ENCODE results near the gene FBXL17.
A peak's percentile ranks its signal among the peaks of the same experiment; 100 is the strongest.

Gene FBXL17

DNA sequence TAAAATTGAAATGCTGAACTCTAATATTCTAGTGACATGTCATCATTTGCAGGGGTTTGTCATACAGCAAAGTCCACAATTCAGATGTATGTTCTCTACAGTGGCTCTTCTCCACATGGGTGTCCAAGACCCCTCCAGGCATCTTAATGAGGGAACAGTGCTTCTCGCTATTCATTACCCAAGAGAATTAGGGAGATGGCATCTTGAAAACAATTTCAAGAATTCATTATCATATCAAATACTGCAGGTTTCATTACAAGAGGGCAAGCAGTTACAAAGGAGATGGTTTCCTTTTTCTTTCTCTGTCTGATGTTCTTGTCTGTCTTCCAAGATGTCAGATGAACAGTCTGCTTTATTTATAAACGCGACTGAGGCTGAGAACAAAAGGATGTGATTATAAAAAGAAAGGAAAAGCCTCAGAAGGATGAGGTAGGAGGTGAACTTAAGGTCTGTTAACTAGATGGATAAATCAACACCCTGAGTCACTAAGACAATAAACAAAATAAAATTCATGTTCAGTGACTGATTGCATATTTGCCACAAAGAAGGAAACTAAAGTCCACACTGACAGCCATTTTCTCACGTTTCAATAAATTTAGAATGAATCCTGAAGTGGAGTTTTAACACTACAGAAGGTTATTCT lies 384.4 kb downstream of the FBXL17 start:
- no peak for DNase-seq

DNA sequence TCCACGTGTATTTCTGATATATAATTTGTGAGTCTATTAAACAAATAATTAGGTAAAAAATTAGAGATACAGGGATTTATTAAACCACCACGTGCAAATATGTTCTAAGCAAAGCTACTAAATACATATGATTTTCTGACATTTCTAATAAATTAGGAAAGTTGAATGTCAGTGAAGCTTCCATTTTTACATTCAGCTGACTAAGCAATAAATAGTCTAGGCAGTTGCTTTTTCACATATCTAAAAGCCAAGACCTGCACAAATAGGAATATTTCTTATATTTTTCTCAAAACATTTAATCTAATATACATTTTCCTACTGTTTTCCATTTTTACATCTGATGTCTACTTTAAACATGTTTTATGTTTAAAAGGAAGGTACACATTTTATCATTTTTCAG lies 388.6 kb downstream of the FBXL17 start:
- DNase-seq, result no peak

DNA sequence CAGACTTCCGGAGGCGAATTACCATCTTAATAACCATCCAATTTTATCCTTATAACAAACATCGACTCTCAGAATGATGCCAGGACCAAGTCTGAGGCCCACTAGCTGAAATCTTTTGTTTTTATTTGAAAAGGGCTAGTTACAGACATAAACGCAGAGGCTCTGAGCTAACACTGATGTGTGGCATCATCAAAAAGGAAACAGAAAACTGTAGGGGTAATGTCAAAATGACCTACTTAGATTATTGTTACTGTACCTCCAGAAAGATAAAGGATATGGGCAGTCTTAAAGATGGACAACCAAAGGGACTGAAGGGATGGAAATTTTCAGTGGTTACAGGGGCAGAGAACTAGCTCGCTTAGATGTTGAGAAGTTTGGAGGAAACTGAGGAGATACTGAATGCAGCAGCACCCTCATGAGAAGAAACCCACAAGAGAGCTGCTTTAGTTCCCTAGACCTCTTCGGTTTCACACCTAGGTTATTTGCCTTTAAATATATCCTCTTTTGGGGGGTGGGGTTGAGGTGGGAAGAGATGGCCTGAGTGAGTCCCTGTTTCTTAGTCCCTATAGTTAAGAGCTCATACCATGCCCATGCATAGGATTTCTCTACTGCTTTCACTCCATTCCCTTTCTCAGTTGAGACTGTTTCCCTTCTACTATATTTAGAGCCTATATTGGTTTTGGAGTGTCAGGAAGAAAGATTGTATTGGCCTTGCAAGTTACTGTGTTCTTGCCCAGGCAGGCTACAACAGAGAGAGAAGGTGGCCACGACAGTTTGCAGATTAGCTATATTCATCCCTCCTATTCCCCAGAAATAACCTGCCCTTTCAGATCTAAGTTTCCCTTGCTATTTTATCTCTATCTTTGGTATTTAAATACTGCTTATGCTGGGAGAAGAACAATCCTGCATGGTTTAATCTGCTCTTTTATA lies 390.8 kb downstream of the FBXL17 start:
- DNase-seq, result no peak

DNA sequence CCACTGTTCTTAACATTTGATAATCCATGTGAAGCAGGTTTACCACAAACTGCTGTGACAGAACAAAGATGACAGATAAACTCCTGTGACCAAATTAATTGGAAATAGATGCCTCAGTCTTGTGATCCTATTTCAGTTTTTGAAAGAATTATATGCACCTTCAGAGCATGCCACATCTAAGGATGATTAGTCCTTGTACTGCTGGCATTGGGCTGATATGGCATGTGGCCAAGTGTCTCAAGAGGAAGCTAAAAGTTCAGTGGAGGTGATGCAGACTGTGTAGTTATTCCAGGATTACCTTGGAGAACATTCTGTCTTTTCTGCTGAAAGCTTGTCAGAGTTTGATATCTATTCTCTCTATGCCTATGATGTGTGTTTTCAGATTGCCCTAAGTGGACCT lies 396.8 kb downstream of the FBXL17 start:
- no peak for DNase-seq

DNA sequence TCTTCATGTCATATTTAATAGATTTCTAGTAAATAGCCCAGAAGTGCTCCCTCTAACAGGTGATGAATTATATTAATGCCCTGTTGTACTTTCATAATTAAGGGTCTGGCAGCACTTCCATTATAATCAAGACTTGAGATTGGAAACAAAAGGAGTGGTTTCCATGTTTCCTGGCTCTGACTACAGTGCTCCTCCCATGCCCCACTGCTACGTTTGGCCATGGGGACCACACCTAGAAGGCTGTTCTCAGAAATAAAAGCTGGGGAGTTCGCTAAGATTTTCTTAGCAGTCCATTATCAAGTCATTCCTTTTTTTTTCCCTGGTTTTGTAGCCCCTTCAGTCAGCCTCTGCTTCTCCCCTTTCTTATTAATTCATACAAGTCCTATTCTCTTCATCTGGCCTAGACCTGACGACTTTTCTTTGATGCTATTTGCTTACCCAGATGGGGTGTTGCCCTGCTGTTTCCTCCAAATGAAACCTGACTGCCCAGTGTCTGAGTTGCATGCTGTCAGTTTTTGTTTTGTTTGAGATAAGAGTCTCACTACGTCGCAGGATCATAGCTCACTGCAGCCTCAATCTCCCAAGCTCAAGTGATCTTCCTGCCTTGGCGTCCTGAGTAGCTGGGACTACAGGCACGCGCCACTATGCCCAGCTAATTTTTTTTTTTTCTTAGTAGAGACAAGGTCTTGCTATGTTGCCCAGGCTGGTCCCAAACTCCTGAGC lies 399.0 kb downstream of the FBXL17 start:
- no peak for DNase-seq

DNA sequence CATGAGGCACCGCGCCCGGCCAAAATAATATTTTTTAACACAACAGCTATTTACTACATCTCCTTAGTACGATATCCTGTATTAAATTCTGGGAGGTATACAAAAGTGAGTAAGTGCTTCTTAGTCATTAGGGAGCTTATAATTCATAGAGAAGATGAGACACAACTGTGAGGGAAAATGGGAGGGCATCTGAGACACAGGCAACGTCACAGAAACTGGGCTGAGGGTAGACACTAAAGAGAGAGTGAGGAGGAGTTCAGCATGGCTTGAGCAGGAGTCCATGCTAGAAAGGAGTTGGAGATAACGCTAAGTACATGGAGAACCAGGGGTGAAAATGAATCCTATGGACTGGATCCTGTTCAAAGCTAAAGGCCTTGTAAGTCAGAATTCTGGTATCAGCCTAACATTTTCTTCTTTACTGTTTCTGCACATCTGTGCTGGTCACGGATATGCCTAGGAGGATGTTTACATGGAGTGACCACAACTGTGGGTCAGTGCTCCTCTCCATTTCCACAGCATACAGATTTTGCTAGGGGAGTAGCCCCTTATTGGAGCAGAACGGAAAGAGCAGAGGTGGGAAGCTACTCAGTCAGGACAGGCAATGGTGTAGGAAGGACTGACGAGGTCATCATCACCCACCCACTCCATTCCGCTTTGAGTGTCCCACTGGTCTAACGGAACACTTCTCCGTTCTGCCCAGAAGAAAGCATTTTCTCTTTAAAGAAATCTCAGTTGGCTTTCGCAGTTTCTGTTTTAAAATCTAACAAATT lies 400.8 kb downstream of the FBXL17 start:
- peak; percentile 26 for DNase-seq

DNA sequence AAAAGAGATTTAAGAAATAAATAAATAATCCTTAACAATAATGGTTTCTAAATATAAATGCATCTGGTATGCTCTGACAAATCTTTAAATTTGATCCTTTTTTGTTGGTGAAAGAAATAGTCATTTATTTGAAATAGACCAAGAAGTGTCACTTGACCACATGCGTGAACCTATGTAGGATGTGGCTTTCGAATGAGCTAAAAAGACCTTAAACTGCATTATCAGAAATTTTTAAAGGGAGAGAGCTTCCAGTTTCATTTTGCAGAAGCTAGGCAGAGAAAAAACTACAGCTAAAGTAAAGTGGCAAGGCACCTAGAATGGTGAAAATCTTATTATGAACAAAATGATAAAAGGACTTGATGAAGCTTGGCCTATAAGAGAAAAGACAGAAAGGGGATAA lies 402.0 kb downstream of the FBXL17 start:
- no peak for DNase-seq

DNA sequence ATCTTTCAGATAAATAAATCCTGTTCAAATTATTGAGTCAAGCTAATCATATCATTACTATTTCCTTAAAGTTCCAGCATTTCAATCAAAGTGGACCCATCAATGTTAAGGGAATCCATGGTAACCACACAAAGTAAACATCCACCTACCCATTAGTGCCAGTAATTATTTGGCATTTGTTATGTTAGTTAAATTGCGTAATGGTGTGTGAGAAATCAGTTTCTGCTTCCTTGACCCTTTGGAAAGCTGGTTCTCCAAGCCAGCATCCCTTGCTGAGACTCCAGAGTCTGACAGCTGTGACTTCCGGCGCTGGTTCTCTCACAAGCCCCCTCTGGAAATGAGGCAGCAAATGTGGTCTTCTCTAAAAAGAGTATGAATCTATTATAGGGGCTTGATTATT lies 402.6 kb downstream of the FBXL17 start:
- DNase-seq, result no peak

DNA sequence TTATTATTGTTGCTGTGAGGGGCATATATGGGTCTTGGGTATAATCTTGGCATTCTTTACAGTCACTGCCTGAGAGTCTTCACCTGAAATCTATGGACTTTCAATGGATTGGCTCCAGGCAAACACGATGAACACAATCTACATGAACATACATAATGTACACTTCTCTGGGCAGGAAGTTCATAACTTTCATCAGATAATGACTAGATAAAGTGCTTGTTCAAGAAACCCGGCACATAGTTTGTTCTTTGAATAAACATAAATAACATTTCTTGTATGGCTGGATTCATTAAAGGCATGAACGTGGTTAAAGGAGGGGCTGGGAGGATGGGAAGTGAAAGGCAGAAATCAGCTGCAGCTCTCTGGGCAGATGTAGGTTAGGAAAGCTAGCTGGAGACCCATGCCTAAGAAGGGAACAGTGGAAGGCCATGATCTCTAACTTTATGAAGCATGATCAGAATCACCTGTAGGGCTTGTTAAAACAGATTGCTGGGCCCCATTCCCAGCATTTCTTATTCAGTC lies 404.3 kb downstream of the FBXL17 start:
- no peak for DNase-seq

DNA sequence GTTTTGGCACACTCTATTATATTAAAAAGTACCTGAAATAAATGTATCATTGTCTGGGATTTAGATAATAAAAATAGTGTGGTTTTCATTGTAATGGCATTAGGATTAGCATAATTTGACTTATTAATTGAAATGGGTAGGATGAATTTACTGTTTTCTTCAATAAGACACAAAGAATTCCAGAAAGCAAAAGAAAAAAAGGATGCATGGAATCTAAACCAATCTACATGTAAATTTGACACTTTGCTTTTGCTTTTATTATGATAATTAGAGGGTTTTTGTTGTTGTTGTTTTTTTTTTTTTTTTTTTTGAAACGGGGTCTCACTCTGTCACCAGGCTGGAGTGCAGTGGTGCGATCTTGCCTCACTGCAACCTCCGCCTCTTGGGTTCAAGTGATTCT lies 406.3 kb downstream of the FBXL17 start:
- DNase-seq, result no peak

DNA sequence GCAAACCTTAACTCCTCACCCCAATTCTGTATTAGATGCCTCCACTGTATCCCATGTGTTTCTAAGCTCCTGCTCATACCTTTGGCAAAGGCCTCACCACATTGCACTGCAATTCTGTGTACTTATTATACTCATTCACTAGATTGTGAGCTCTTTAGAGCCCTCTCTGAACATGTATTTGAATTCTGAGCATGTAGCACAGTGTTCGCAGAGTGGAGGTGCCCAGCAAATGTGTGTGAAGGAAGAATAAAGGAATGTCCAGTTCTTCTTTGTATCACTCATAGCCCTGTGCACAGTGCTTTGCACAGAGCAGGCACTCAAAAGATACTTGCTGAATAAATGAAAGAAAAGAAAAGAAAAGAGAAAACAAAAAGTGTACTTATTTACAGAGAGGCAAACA lies 410.1 kb downstream of the FBXL17 start:
- no peak for DNase-seq

DNA sequence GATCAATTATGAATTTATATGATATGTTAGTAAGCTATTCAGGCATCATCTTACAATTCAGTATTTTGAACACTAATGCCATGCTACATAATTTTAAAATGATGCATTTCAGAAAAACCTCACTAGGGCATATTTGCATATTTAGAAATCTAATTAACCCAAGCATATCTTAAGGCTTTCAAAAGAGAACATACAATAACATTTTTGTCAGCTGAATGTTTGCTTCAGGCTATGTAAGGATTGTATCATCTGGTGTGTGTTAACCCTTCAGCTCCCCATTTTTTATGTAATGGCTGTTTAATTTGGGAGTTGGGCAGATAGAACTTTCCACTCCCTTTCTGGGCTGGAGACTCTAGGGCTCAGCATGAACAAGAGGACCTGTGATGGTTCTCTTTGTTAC lies 412.1 kb downstream of the FBXL17 start:
- no peak for DNase-seq

DNA sequence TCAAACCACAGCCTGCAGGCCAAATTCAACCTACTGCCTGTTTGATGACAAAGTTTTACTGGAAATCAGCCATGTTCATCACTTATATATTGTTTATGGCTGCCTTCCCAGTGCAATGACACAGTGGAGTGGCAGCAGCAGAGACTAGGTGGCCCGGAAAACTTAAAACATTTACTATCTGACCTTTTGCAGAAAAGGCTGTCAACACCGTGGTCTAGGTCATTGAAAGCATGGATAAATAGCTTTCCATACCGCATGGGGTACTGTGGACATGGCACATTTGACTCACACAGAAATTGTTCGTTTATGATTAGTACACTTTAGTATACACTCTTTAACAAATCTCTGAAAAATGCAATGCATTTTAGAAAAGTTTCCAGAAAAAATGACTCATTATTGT lies 412.9 kb downstream of the FBXL17 start:
- DNase-seq, result no peak

DNA sequence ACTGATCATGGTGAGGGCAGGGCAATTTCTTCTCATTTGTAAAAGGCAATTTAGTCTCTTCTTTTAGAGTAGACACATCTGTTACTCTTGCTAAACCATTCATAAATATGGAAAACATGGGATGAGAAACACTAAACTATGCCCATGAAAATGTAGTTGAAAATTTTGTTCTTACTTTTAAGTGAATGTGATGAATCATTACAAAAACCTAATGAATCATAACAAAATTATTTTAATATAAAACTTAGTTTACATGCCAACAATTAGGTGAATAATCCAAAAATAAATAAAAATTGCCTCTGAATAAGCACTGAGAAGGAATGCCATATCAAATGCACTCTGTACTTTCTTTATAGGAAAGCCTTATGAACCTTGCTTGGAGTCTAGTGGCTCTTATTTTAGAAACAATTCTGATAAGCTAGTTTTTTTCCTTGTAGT lies 413.5 kb downstream of the FBXL17 start:
- DNase-seq, result no peak

DNA sequence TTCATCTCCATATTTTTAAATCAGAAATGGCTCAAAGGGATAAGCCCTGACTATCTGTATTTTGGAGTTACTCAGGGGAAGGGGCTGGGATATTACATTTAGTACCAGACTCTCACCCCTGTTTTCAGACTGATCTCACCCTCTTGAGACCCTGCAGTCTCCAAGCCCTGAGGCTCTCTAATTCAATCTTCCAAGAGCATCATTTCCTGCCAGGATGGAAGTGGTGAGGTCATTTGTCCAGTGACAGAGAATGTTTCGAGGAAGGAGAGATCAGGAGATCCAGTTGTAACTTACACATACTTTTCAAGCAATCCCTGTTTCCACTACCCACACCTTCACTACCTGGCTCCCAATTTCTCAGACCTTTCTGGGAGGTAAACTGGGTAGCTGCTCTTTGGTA lies 415.7 kb downstream of the FBXL17 start:
- DNase-seq, result no peak

DNA sequence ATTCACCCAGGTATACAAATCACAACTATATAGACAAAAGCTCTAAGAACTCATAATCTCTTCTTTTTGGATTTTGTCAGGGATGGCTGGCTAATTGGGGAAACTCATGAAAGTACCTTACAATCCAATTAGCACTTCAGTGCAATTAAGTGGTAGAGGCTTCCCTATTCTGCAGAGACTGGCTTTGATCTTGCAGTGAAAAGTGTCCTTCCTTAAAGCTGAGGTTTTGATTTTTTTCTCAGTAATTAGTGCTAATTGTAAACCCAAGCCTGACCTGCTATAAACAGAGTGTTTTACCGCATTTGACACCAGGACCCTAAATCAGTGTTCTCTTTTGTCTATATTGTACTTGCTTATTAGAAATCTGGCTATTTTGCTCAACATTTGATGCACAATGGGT lies 417.2 kb downstream of the FBXL17 start:
- DNase-seq, result no peak

DNA sequence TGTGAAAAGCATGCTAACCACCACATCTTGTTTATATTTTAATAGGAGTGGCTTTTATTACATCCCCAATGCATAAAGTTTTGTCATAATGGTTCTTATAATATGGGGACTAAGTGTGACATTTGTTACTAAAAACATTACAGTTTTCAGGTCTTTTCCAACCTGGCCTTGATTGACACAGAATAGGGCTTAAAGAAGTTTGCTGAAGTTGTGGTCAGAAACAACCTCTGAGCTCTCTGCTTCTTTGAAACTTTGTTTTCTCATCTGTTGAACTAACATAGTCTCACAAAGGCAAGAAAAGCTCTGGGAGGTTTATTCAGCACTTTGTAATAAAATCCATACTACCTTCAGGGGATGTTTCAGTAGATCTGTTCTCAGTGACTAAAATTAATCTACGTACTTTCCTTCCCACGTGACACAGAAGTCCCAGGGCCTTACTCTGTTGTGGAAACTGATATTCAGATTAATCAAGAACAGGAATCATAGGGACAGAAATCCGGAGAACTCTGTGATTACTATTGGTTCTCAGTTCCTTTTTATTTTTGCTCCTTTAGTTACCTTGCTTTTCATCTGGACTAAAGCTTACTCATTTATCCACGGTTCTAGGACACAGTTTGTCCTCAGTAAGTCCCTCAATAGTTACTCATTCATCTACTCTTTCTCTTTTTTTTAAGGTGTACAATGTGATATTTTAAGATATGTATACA lies 422.2 kb downstream of the FBXL17 start:
- no peak for DNase-seq

DNA sequence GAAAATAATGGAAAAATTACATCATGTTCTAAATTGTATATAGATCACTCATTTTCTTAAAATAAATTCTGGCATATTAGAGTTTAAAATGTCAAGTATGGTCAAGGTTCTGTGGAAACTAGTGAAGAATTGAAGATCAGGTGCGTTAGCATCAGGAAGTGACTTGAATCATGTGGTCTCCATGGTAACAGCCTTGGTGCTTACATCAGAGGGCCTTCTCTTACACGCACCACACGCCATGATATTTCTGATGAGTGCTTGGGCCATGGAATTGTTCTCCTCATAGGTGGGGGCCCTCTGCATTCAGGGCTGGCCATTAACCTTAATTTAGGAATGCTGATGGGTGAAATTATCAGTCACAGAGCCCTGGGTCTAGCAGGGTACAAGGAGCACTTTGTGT lies 423.0 kb downstream of the FBXL17 start:
- DNase-seq, result no peak

DNA sequence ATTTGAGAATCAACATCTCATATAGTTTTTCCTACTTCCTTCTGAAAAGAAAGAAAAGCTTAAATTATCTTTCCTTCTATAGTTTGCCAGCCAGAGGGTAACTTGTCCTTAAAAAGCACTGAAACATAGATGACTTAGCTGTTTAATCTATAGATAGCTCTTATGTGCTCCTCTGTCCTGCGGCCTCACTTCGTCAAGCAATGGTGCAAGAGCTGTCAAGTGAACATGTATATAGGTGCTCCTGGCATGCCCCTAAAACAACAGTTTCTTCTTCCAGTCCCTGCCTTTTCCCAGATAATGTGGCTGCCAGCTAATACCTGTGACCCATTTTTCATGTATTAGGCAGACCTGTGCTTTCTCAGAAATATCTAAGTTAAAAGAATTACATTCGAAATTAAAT lies 423.5 kb downstream of the FBXL17 start:
- no peak for DNase-seq

DNA sequence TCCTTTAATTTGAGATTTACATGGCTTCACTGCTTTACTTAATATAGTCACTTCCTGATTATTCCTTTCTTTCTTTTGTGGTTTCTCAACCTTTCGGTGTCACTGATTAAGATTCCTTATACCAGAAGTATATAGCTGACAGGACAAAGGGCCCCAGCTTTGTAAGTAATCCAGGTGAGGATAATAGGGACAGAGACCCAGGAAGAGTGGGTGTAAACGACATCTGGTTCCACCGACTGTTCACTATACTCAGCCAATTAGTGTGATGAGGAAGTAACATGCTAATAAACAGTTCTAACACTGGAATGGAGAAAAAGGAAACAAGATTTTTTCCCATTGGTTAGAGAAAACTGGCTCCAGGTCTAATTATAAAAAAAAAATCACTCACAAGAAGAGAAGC lies 424.8 kb downstream of the FBXL17 start:
- no peak for DNase-seq

DNA sequence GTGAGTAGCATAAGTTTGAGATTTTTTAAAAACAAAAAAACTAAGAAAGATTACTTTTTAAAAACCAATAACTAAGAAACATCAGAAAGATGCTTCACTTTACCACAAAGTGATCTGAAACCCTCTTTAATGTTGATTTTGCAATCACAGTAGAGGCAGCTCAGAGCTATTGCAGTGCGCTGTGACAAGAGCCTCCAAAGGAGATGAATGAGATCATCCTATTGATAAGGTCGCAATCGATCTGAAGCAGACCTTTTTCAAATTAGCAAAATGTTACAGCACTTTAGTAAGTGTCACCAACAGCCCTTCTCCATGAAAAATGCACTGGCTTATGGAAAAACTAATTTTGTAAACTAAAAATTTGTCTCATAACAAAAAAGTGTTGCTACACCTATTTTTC lies 426.6 kb downstream of the FBXL17 start:
- no peak for DNase-seq

DNA sequence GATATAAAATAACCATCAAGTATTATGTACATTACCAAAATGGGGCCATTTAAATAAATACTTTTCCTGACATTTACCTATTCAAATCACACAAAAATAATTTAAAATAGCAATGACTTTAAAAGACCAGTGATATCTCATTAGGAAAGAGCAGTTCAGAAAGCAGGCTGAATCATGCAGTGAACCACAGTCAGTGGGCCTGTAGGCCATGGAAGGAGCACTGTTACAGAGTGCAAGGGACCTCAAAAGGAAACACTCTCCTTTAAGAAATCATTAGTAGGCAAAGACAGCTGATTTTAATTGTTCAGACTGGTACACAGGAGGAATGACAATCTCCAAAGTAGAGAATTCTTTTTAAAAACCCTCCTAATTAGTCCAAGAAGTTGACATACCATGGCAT lies 427.6 kb downstream of the FBXL17 start:
- no peak for DNase-seq

All from right kidney (tissue), 1 donor.